ENCODE data around the gene CD180.

CD180 gene

GRCh38 chr5:67163863-67164595 lies 32.6 kb downstream of the CD180 start:
- TF ChIP-seq, protein P1, sequence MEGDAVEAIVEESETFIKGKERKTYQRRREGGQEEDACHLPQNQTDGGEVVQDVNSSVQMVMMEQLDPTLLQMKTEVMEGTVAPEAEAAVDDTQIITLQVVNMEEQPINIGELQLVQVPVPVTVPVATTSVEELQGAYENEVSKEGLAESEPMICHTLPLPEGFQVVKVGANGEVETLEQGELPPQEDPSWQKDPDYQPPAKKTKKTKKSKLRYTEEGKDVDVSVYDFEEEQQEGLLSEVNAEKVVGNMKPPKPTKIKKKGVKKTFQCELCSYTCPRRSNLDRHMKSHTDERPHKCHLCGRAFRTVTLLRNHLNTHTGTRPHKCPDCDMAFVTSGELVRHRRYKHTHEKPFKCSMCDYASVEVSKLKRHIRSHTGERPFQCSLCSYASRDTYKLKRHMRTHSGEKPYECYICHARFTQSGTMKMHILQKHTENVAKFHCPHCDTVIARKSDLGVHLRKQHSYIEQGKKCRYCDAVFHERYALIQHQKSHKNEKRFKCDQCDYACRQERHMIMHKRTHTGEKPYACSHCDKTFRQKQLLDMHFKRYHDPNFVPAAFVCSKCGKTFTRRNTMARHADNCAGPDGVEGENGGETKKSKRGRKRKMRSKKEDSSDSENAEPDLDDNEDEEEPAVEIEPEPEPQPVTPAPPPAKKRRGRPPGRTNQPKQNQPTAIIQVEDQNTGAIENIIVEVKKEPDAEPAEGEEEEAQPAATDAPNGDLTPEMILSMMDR (IDR thresholded peaks at IDR 0.05), result no peak

GRCh38 chr5:67163231-67163756 lies 33.3 kb downstream of the CD180 start:
- TF ChIP-seq, protein P1 (IDR thresholded peaks at IDR 0.05), result no peak

DNA sequence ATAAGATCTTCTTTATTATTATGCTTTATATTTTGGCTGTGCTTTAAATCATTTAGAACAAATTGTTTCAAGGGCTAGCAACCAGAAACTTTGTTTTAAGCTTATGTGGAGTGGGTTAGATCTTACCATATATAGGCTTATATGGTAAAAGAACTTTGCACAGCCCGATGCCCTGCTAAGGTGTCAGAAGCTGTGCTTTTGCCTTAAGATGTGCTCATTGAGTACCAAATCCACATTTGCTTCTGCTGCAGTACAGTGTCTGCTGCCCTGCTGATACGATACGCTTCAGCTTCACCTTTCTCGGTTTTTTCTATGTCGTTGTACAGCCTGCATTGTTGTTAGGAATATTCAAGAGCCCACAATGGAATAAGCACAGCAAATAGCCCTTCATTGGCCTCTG lies 34.8 kb downstream of the CD180 start:
- TF ChIP-seq, protein P1 (IDR thresholded peaks at IDR 0.05), result no peak

GRCh38 chr5:67160985-67161384 lies 35.6 kb downstream of the CD180 start:
- TF ChIP-seq, protein P1 (IDR thresholded peaks at IDR 0.05), result no peak

GRCh38 chr5:67160272-67160671 lies 36.3 kb downstream of the CD180 start:
- TF ChIP-seq, protein P1 (IDR thresholded peaks at IDR 0.05), result no peak

GRCh38 chr5:67156976-67157583 lies 39.5 kb downstream of the CD180 start:
- TF ChIP-seq, protein P1 (IDR thresholded peaks at IDR 0.05), result peak; percentile 91

DNA sequence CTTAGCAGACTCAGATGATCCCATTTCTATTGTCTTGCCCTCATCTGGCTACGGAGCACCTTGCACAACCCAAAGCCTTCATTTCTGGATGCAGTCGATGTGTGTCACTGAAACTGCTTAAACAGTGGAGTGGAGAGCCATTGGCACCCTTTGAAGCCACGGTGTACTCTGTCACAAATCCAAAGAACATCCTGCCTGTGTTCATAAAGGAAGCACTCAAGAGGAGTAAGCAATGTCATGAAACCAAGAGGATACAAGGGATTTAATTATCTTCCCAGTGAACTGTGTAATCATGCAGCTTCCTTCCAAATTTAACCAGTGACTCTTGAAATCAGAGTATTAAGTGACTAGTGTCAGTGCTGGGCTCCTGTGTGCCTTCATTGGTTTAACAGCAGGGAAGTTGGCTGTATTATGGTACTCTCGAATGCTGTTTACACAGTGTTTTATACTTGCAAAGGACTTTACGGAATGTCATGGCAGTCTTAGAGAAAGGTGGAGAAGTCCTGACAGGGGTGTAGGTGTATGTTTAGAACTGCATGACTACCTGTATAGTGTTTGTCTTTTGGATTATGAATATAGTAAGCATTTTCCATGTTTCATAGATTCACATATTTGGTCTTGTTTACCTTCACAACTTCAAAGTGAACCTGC lies 41.9 kb downstream of the CD180 start:
- TF ChIP-seq, protein P1 (IDR thresholded peaks at IDR 0.05), result no peak
